Islet of Langerhans (tissue), 1 donor: ENCODE results near the gene PRICKLE2.

Source experiments
- FAIRE-seq: peaks from one replicate; lab custom pipeline; 2011; peaks lifted over from hg19 to GRCh38; lab: Jason Lieb, UNC

The PRICKLE2 gene

DNA sequence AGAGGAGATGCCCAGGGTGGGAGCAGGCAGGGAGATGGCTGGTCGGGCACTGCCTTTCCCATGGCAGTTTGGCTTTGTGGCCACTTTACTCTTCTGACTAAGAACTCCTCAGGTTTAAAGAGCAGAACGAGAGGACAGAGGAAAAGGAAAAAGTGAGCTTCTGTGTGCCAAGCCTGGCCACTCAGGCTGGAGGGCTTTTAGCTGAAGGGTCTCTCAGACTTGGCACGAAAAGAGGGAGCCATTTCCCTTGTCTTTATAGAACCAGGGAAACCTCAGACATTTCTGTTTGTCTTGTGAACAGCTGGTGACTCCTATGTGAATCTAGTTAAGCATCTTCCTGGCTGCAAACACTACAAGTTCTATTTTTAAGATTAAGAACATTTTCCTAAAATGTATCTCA lies 178.7 kb downstream of the PRICKLE2 start:
- FAIRE-seq: no peak

DNA sequence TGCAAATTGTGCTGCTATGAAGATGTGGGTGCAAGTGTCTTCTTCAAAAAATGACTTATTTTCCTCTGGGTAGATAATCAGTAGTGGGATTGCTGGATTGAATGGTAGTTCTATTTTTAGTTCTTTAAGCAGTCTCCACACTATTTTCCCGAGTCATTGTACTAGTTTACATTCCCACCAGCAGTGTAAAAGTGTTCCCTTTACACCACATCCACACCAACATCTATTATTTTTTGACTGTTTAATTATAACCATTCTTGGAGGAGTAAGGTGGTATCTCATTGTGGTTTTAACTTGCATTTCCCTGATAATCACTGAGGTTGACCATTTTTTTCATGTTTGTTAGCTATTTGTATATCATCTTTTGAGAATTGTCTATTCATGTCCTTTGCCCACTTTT lies 182.3 kb downstream of the PRICKLE2 start:
- no peak for FAIRE-seq
